ENCODE data around the gene NRP1. TPM values are rescaled to one million over a fixed set of nuclear protein-coding genes. Genes with fewer than 3 reads are reported as not detected.
A peak's percentile ranks its signal among the peaks of the same experiment; 100 is the strongest.

NRP1 gene
- total and polyA plus RNA-seq, 2 donors (not counting 3 experiments of a cell fraction or from before 2014, with no cell fraction given) = 122 to 306 TPM

DNA sequence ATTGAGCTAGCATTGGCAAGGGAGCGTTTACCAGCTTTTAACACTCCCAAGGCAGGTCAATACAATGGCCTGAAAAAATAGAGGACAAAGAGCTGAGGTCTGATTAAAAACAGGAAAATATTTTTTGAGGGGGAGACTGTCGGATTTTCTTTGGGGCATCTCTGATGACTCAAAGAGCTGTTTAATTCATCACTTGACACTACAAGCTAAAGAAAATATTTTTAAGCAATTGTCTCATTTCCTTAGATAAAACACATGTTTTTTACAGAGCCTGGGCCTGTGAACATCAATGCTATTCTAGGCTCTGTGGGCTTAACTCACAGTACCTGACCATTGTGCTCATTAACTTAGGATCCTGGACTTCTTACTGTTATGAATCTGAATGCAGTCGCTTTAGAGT is 100.8 kb downstream of the NRP1 start:
- H3K27ac ChIP-seq (ENCODE audit: insufficient read depth, low read depth, low read length) = peak overlapping the region; percentile 99
- H3K4me3 ChIP-seq (replicated peaks in 1 of 3; ENCODE audit: insufficient read depth in 1 of 3, low read depth in 1 of 3, low read length in 3 of 3) = no peak overlapping the region
- H3K9me3 ChIP-seq (replicated peaks; ENCODE audit: control insufficient read depth, insufficient read depth, low read length) = no peaks in the 10 kb centered on the region
- no peaks in the 10 kb centered on the region for H3K9me1 ChIP-seq (replicated peaks; ENCODE audit: control insufficient read depth, extremely low read depth, insufficient read depth, low read length)
- FAIRE-seq = peak; percentile 75
- H3K79me2 ChIP-seq (ENCODE audit: control insufficient read depth, insufficient read depth, low read length) = peaks cover 48% of the 10 kb centered on the region
- ChIA-PET POLR2A (interaction anchor here (0.7 to 1.3 kb wide), 5 partner anchors 16 to 34 kb away, joined by 3 to 11 read pairs (median 3); no protein-coding TSS in a partner anchor), CTCF (interaction anchor here (0.7 to 2.2 kb wide), 12 partner anchors 10 to 1405 kb away, joined by 3 to 20 read pairs (median 5); no protein-coding TSS in a partner anchor)
- peaks cover 0 to 2% of the 10 kb centered on the region in 2 experiments for H3K36me3 ChIP-seq (ENCODE audit: control insufficient read depth in 2 of 2, extremely low read depth in 1 of 2, insufficient read depth in 2 of 2, low read length in 2 of 2)
- no peak for TF ChIP-seq POLR2A (IDR thresholded peaks at IDR 0.05; ENCODE audit: low read depth, low read length)
- peak; percentile 66 for TF ChIP-seq FOS (IDR thresholded peaks at IDR 0.05; ENCODE audit: borderline replicate concordance, insufficient read depth, low read length)
- TF ChIP-seq JUN (IDR thresholded peaks at IDR 0.05; ENCODE audit: borderline replicate concordance, insufficient read depth, insufficient read length, low read depth) = peak; percentile 88
- TF ChIP-seq GATA2 (IDR thresholded peaks at IDR 0.05; ENCODE audit: insufficient read depth, insufficient read length, low read depth, low read length) = peak; percentile 59
- TF ChIP-seq EZH2 (IDR thresholded peaks at IDR 0.05; ENCODE audit: borderline replicate concordance, low read depth, low read length, severe bottlenecking) = no peak
- no peak for TF ChIP-seq MYC (IDR thresholded peaks at IDR 0.05; ENCODE audit: low read depth, low read length)
- TF ChIP-seq, protein P1, sequence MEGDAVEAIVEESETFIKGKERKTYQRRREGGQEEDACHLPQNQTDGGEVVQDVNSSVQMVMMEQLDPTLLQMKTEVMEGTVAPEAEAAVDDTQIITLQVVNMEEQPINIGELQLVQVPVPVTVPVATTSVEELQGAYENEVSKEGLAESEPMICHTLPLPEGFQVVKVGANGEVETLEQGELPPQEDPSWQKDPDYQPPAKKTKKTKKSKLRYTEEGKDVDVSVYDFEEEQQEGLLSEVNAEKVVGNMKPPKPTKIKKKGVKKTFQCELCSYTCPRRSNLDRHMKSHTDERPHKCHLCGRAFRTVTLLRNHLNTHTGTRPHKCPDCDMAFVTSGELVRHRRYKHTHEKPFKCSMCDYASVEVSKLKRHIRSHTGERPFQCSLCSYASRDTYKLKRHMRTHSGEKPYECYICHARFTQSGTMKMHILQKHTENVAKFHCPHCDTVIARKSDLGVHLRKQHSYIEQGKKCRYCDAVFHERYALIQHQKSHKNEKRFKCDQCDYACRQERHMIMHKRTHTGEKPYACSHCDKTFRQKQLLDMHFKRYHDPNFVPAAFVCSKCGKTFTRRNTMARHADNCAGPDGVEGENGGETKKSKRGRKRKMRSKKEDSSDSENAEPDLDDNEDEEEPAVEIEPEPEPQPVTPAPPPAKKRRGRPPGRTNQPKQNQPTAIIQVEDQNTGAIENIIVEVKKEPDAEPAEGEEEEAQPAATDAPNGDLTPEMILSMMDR (IDR thresholded peaks at IDR 0.05; ENCODE audit: extremely low read depth in 1 of 2, insufficient read depth in 1 of 2, low read depth in 1 of 2, low read length in 2 of 2) = no peak
- TF ChIP-seq, protein P2, sequence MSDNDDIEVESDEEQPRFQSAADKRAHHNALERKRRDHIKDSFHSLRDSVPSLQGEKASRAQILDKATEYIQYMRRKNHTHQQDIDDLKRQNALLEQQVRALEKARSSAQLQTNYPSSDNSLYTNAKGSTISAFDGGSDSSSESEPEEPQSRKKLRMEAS (IDR thresholded peaks at IDR 0.05; ENCODE audit: insufficient read depth, insufficient read length) = no peak
- TF ChIP-seq POLR2AphosphoS5 (IDR thresholded peaks at IDR 0.05; ENCODE audit: insufficient read depth, low read depth, low read length) = peak; percentile 63
- H3K4me1 ChIP-seq (ENCODE audit: control insufficient read depth, extremely low read depth, insufficient read depth, low read length) = peaks cover 81% of the 10 kb centered on the region
- no TSS peak for BruUV-seq (replicated peaks)
- intact Hi-C loops (cut with micrococcal nuclease) (loop anchor here (1.0 kb wide), 5 partner anchors 16 to 40 kb away; no protein-coding TSS in a partner anchor), dilution Hi-C loops (cut with MboI; ENCODE audit: extremely low pct_ligation_motif_present, low sequenced_read_pairs) (no loop called here)
- peak overlapping the region; percentile 32 for H3K4me2 ChIP-seq (ENCODE audit: insufficient read depth, low read length)
- no peaks in the 10 kb centered on the region for H4K20me1 ChIP-seq (replicated peaks; ENCODE audit: control insufficient read depth, extremely low read depth, insufficient read depth, low read length)
- no peaks in the 10 kb centered on the region for H3K27me3 ChIP-seq (ENCODE audit: control insufficient read depth in 2 of 2, insufficient read depth in 2 of 2, low read length in 2 of 2)
- no peak overlapping the region for H2AFZ ChIP-seq (ENCODE audit: low read depth, low read length)
- peak; percentile 96 for DNase-seq (ENCODE audit: low read depth, low spot score)
- H3K9ac ChIP-seq (replicated peaks; ENCODE audit: extremely low read depth, insufficient read depth, low read length) = peak overlapping the region; percentile 82

Data from endothelial cell of umbilical vein (primary cell).